ENCODE measurements around the gene ZCCHC4.

The ZCCHC4 gene

DNA sequence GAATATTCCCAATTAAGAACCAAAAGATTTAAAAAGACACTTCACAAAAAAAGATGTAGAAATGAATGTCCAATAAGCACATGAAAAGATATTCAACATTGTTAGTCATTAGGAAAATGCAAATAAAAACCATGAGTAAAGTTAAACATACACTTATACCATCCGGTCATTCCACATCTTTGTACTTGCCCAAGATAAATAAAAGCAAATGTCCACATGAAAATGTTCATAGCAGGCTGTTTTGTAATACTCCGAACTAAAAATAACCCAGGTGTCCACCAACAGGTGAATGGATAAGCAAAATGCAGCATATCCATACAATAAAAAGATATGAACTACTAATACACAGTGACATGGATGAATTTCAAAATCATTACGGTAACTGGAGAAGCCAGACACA is 28.6 kb upstream of the ZCCHC4 start:
- DNase-seq (ENCODE audit: low read depth in 1 of 2, low spot score in 1 of 2) = no peak
- H3K4me3 ChIP-seq (replicated peaks; ENCODE audit: insufficient read depth, low read length) = no peak overlapping the region
- H3K27me3 ChIP-seq (ENCODE audit: insufficient read depth, poor library complexity, severe bottlenecking) = no peaks in the 10 kb centered on the region
- TF ChIP-seq SPI1 (IDR thresholded peaks at IDR 0.05; ENCODE audit: borderline replicate concordance, low read depth) = no peak
- H3K27ac ChIP-seq (replicated peaks) = no peak overlapping the region

DNA sequence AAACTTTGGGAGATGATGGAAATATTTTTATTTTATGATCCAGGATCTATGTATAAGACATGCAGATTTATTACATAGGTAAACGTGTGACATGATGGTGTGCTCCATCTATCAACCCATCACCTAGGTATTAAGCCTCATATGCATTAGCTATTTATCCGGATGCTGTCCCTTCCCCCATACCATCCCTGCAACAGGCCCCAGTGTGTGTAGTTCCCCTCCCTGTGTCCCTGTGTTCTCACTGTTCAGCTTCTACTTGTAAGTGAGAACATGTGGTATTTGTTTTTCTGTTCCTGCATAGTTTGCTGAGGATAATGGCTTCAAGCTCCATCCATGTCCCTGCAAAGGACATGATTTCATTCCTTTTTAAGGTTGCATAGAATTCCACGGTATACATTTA is 28.1 kb upstream of the ZCCHC4 start:
- TF ChIP-seq, protein P1, sequence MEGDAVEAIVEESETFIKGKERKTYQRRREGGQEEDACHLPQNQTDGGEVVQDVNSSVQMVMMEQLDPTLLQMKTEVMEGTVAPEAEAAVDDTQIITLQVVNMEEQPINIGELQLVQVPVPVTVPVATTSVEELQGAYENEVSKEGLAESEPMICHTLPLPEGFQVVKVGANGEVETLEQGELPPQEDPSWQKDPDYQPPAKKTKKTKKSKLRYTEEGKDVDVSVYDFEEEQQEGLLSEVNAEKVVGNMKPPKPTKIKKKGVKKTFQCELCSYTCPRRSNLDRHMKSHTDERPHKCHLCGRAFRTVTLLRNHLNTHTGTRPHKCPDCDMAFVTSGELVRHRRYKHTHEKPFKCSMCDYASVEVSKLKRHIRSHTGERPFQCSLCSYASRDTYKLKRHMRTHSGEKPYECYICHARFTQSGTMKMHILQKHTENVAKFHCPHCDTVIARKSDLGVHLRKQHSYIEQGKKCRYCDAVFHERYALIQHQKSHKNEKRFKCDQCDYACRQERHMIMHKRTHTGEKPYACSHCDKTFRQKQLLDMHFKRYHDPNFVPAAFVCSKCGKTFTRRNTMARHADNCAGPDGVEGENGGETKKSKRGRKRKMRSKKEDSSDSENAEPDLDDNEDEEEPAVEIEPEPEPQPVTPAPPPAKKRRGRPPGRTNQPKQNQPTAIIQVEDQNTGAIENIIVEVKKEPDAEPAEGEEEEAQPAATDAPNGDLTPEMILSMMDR (IDR thresholded peaks at IDR 0.05; ENCODE audit: insufficient read depth, low read length) = no peak
- Histone ChIP-seq H3K27me3 (ENCODE audit: insufficient read depth, poor library complexity, severe bottlenecking) (no peaks in the 10 kb centered on the region), H3K4me3 (replicated peaks; ENCODE audit: insufficient read depth, low read length) (no peak overlapping the region), H3K27ac (replicated peaks) (no peak overlapping the region)
- no peak for DNase-seq (ENCODE audit: low read depth in 1 of 2, low spot score in 1 of 2)

DNA sequence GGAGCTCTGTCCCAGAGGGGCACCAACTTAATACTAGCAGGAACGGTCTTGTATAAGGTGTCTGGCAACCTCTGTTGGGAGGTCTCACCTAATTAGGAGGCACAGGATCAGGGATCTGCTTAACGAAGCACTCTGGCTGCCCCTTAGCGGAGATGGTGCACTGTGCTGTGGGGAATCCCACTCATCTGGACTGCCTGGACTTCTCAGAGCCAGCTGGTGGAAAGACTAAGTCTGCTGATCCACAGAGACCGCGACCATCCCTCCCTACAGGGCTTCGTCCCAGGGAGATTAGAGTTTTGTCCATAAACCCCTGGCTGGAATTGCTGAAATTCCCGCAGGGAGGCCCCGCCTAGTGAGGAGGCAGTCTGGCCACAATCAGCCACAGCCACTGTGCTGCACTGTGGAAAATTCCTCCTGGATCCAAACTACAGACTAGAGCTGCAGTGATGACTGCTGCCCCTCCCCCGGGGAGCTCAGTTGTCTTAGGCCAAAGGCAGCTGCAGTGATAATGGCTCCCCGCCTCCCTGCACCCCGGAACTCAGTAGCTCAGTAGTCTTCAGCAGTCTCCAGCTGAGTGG is 22.0 kb upstream of the ZCCHC4 start:
- no peak for DNase-seq (ENCODE audit: low read depth in 1 of 2, low spot score in 1 of 2)
- Histone ChIP-seq H3K4me3 (replicated peaks; ENCODE audit: insufficient read depth, low read length) (no peak overlapping the region), H3K27ac (replicated peaks) (no peak overlapping the region), H3K27me3 (ENCODE audit: insufficient read depth, poor library complexity, severe bottlenecking) (no peaks in the 10 kb centered on the region)
- no peak for TF ChIP-seq SPI1 (IDR thresholded peaks at IDR 0.05; ENCODE audit: borderline replicate concordance, low read depth)
- TF ChIP-seq, protein P2, sequence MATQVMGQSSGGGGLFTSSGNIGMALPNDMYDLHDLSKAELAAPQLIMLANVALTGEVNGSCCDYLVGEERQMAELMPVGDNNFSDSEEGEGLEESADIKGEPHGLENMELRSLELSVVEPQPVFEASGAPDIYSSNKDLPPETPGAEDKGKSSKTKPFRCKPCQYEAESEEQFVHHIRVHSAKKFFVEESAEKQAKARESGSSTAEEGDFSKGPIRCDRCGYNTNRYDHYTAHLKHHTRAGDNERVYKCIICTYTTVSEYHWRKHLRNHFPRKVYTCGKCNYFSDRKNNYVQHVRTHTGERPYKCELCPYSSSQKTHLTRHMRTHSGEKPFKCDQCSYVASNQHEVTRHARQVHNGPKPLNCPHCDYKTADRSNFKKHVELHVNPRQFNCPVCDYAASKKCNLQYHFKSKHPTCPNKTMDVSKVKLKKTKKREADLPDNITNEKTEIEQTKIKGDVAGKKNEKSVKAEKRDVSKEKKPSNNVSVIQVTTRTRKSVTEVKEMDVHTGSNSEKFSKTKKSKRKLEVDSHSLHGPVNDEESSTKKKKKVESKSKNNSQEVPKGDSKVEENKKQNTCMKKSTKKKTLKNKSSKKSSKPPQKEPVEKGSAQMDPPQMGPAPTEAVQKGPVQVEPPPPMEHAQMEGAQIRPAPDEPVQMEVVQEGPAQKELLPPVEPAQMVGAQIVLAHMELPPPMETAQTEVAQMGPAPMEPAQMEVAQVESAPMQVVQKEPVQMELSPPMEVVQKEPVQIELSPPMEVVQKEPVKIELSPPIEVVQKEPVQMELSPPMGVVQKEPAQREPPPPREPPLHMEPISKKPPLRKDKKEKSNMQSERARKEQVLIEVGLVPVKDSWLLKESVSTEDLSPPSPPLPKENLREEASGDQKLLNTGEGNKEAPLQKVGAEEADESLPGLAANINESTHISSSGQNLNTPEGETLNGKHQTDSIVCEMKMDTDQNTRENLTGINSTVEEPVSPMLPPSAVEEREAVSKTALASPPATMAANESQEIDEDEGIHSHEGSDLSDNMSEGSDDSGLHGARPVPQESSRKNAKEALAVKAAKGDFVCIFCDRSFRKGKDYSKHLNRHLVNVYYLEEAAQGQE (IDR thresholded peaks at IDR 0.05; ENCODE audit: insufficient replicate concordance, low read depth) = no peak
- TF ChIP-seq POLR2AphosphoS5 (IDR thresholded peaks at IDR 0.05; ENCODE audit: low read depth) = no peak
- TF ChIP-seq, protein P1 (IDR thresholded peaks at IDR 0.05; ENCODE audit: insufficient read depth, low read length) = no peak
- TF ChIP-seq GABPA (IDR thresholded peaks at IDR 0.05; ENCODE audit: low read depth) = no peak

DNA sequence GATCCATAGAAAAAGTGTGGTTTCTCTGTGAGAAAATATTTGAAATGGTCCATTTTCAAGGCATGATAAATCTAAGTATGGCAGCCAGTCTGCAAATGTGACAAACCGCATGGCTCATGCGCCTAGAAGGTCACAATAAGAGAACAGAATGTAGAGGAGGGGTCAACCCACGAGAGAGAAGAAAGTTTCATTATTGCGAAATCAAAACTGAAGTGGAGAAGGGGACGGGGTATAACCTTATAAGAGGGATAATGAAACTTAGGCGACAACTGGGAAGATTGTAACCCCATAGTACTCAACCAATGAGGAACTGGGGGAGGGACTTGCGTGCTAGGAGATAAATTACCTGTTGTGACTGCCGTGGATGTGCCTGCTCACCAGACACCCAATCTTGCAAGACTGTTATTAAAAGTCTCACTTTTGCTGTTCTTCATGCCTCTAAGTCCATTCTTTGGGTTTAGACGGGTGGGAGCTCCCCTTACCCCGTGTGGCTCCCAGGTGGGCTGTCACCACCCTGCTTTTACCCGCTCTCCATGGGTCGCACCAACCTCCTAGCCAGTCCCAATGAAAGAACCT is 21.3 kb upstream of the ZCCHC4 start:
- H3K27me3 ChIP-seq (ENCODE audit: insufficient read depth, poor library complexity, severe bottlenecking) = no peaks in the 10 kb centered on the region
- H3K27ac ChIP-seq (replicated peaks) = no peak overlapping the region
- no peak for DNase-seq (ENCODE audit: low read depth in 1 of 2, low spot score in 1 of 2)
- TF ChIP-seq, protein P2 (IDR thresholded peaks at IDR 0.05; ENCODE audit: insufficient replicate concordance, low read depth) = no peak
- no peak for TF ChIP-seq POLR2AphosphoS5 (IDR thresholded peaks at IDR 0.05; ENCODE audit: low read depth)
- no peak for TF ChIP-seq GABPA (IDR thresholded peaks at IDR 0.05; ENCODE audit: low read depth)
- H3K4me3 ChIP-seq (replicated peaks; ENCODE audit: insufficient read depth, low read length) = no peak overlapping the region

All from HL-60 (cell line).